ENCODE measurements around the gene PLP1. TPM values are rescaled to one million over a fixed set of nuclear protein-coding genes. Genes with fewer than 3 reads are reported as not detected.
"Not testable (repeated sequence)": the region's sequence is repeated elsewhere in the genome, so short reads cannot be mapped to it uniquely, and the experiment has no call there.

The PLP1 gene
- total RNA-seq, 2 experiments from 2014 or later = not detected

GRCh38 chrX:103791826-103792485 is 15.3 kb downstream of the PLP1 start:
- Mint-ChIP-seq H3K4me3 (no peak overlapping the region), H3K9me3 (no peaks in the 10 kb centered on the region), H3K27ac (no peak overlapping the region), H3K27me3 (no peaks in the 10 kb centered on the region), H3K36me3 (no peaks in the 10 kb centered on the region), H3K4me1 (no peaks in the 10 kb centered on the region)
- POLR2A ChIA-PET = no interaction called here
- ATAC-seq (ENCODE audit: low read depth) (no peak), DNase-seq (no peak)

- H3K27ac Mint-ChIP-seq = no peak overlapping the region
- H3K4me1 Mint-ChIP-seq = no peaks in the 10 kb centered on the region
- no peak for ATAC-seq (ENCODE audit: low read depth)
- H3K4me3 Mint-ChIP-seq = no peak overlapping the region
- POLR2A ChIA-PET = no interaction called here
- no peaks in the 10 kb centered on the region for H3K36me3 Mint-ChIP-seq
- no peaks in the 10 kb centered on the region for H3K9me3 Mint-ChIP-seq
- H3K27me3 Mint-ChIP-seq = no peaks in the 10 kb centered on the region
- no peak for DNase-seq
These were observed 16.4 kb downstream of the PLP1 start for GRCh38 chrX:103792916-103793544.

- DNase-seq (no peak), ATAC-seq (ENCODE audit: low read depth) (no peak)
- H3K27me3 Mint-ChIP-seq = no peaks in the 10 kb centered on the region
- H3K36me3 Mint-ChIP-seq = no peaks in the 10 kb centered on the region
- POLR2A ChIA-PET = no interaction called here
- no peaks in the 10 kb centered on the region for H3K9me3 Mint-ChIP-seq
- no peak overlapping the region for H3K27ac Mint-ChIP-seq
- H3K4me1 Mint-ChIP-seq = no peaks in the 10 kb centered on the region
- no peak overlapping the region for H3K4me3 Mint-ChIP-seq
These were observed 16.9 kb downstream of the PLP1 start for GRCh38 chrX:103793545-103793940.

GRCh38 chrX:103794119-103794518 is 17.5 kb downstream of the PLP1 start:
- POLR2A ChIA-PET = no interaction called here
- ATAC-seq (ENCODE audit: low read depth) (no peak), DNase-seq (no peak)
- no peak overlapping the region for H3K4me3 Mint-ChIP-seq
- no peak overlapping the region for H3K27ac Mint-ChIP-seq
- no peaks in the 10 kb centered on the region for H3K36me3 Mint-ChIP-seq
- no peaks in the 10 kb centered on the region for H3K9me3 Mint-ChIP-seq
- H3K4me1 Mint-ChIP-seq = no peaks in the 10 kb centered on the region
- H3K27me3 Mint-ChIP-seq = no peaks in the 10 kb centered on the region

- Mint-ChIP-seq H3K36me3 (no peaks in the 10 kb centered on the region), H3K27ac (no peak overlapping the region), H3K4me3 (no peak overlapping the region), H3K9me3 (no peaks in the 10 kb centered on the region), H3K27me3 (no peaks in the 10 kb centered on the region), H3K4me1 (peaks cover 9% of the 10 kb centered on the region)
- DNase-seq (no peak), ATAC-seq (ENCODE audit: low read depth) (no peak)
- POLR2A ChIA-PET = no interaction called here
These were observed 21.1 kb downstream of the PLP1 start for GRCh38 chrX:103797691-103798090.

GRCh38 chrX:103800318-103800717 is 23.7 kb downstream of the PLP1 start:
- Mint-ChIP-seq H3K36me3 (no peaks in the 10 kb centered on the region), H3K4me3 (no peak overlapping the region), H3K27ac (no peak overlapping the region), H3K4me1 (peaks cover 9% of the 10 kb centered on the region), H3K27me3 (no peaks in the 10 kb centered on the region), H3K9me3 (no peaks in the 10 kb centered on the region)
- POLR2A ChIA-PET = no interaction called here
- DNase-seq (no peak), ATAC-seq (ENCODE audit: low read depth) (no peak)

- Mint-ChIP-seq H3K36me3 (no peaks in the 10 kb centered on the region), H3K4me1 (peaks cover 8% of the 10 kb centered on the region), H3K9me3 (no peaks in the 10 kb centered on the region), H3K27ac (no peak overlapping the region), H3K27me3 (no peaks in the 10 kb centered on the region), H3K4me3 (no peak overlapping the region)
- POLR2A ChIA-PET = no interaction called here
- DNase-seq (no peak), ATAC-seq (ENCODE audit: low read depth) (no peak)
These were observed 29.2 kb downstream of the PLP1 start for GRCh38 chrX:103805860-103806259.

GRCh38 chrX:103806862-103807474 is 30.3 kb downstream of the PLP1 start:
- Mint-ChIP-seq H3K9me3 (no peaks in the 10 kb centered on the region), H3K4me3 (no peak overlapping the region), H3K27me3 (no peaks in the 10 kb centered on the region), H3K4me1 (peaks cover 4% of the 10 kb centered on the region), H3K27ac (no peak overlapping the region), H3K36me3 (no peaks in the 10 kb centered on the region)
- DNase-seq (no peak), ATAC-seq (ENCODE audit: low read depth) (no peak)
- POLR2A ChIA-PET = no interaction called here

- H3K27me3 Mint-ChIP-seq = peaks cover 6% of the 10 kb centered on the region
- no peak overlapping the region for H3K4me3 Mint-ChIP-seq
- H3K4me1 Mint-ChIP-seq = peaks cover 4% of the 10 kb centered on the region
- H3K36me3 Mint-ChIP-seq = no peaks in the 10 kb centered on the region
- POLR2A ChIA-PET = no interaction called here
- no peak for DNase-seq
- ATAC-seq (ENCODE audit: low read depth) = no peak
- no peaks in the 10 kb centered on the region for H3K9me3 Mint-ChIP-seq
- H3K27ac Mint-ChIP-seq = no peak overlapping the region
These were observed 35.2 kb downstream of the PLP1 start for GRCh38 chrX:103811858-103812257.

GRCh38 chrX:103817101-103817500 is 40.5 kb downstream of the PLP1 start:
- H3K9me3 Mint-ChIP-seq; ATAC-seq (ENCODE audit: low read depth); H3K36me3 Mint-ChIP-seq; POLR2A ChIA-PET; DNase-seq; H3K27ac Mint-ChIP-seq; H3K4me1 Mint-ChIP-seq; H3K4me3 Mint-ChIP-seq; H3K27me3 Mint-ChIP-seq: not testable (repeated sequence)

- Mint-ChIP-seq H3K4me1 (no peaks in the 10 kb centered on the region), H3K36me3 (no peaks in the 10 kb centered on the region), H3K9me3 (no peaks in the 10 kb centered on the region), H3K27ac (no peak overlapping the region), H3K27me3 (peaks cover 6% of the 10 kb centered on the region), H3K4me3 (no peak overlapping the region)
- POLR2A ChIA-PET = no interaction called here
- DNase-seq = no peak
- peak; percentile 30 for ATAC-seq (ENCODE audit: low read depth)
These were observed 40.9 kb downstream of the PLP1 start for GRCh38 chrX:103817502-103817901.

GRCh38 chrX:103818842-103819619 is 42.4 kb downstream of the PLP1 start:
- Mint-ChIP-seq H3K9me3 (no peaks in the 10 kb centered on the region), H3K27ac (no peak overlapping the region), H3K36me3 (no peaks in the 10 kb centered on the region), H3K27me3 (peaks cover 3% of the 10 kb centered on the region), H3K4me3 (no peak overlapping the region), H3K4me1 (no peaks in the 10 kb centered on the region)
- POLR2A ChIA-PET = no interaction called here
- ATAC-seq (ENCODE audit: low read depth) (no peak), DNase-seq (no peak)

GRCh38 chrX:103820802-103821201 is 44.2 kb downstream of the PLP1 start:
- H3K36me3 Mint-ChIP-seq; ATAC-seq (ENCODE audit: low read depth); H3K27ac Mint-ChIP-seq; DNase-seq; H3K27me3 Mint-ChIP-seq; H3K4me1 Mint-ChIP-seq; H3K4me3 Mint-ChIP-seq; POLR2A ChIA-PET; H3K9me3 Mint-ChIP-seq: not testable (repeated sequence)

- POLR2A ChIA-PET = interaction anchor here (1.1 kb wide), 1 partner anchor 9 kb away, joined by 3 read pairs; no protein-coding TSS in a partner anchor
- Mint-ChIP-seq H3K27ac (no peak overlapping the region), H3K4me1 (peaks cover 4% of the 10 kb centered on the region), H3K9me3 (no peaks in the 10 kb centered on the region), H3K36me3 (no peaks in the 10 kb centered on the region), H3K27me3 (no peaks in the 10 kb centered on the region), H3K4me3 (no peak overlapping the region)
- ATAC-seq (ENCODE audit: low read depth) = no peak
- DNase-seq = no peak
These were observed 47.0 kb downstream of the PLP1 start for GRCh38 chrX:103823591-103823990.

All from activated naive CD8-positive, alpha-beta T cell treated with anti-CD3 and anti-CD28 coated beads, Interleukin-2, amount 10 ng/mL, durations not matched to agents 7 days and 5 days (primary cell).